NCI-H2107 treated with DMSO at 0.1 percent for 48 hours (cell line): ENCODE measurements around the gene IFNG.
"Not testable (repeated sequence)": the region's sequence is repeated elsewhere in the genome, so short reads cannot be mapped to it uniquely, and the experiment has no call there.

ENCODE experiments used
- DNase-seq: peaks from one replicate; lab custom pipeline; 2025; ENCODE audit not compliant: unreplicated experiment; lab: John Stamatoyannopoulos, UW

The IFNG gene

GRCh38 chr12:68159681-68160304 lies at the start of gene IFNG:
IFNG (minus strand) TSS chr12:68159740; CDS start chr12:68159615, 125 bp downstream.
- no peak for DNase-seq

GRCh38 chr12:68209048-68209728 lies 49.6 kb upstream of the IFNG start:
- peak; percentile 78 for DNase-seq

- DNase-seq: peak; percentile 99
Observed at GRCh38 chr12:68207276-68207675, 47.7 kb upstream of the IFNG start.

- peak; percentile 68 for DNase-seq
Observed at GRCh38 chr12:68206446-68206845, 46.9 kb upstream of the IFNG start.

GRCh38 chr12:68203460-68203875 lies 43.9 kb upstream of the IFNG start:
- no peak for DNase-seq

GRCh38 chr12:68200854-68201253 lies 41.3 kb upstream of the IFNG start:
- DNase-seq: no peak

GRCh38 chr12:68199127-68199526 lies 39.6 kb upstream of the IFNG start:
- peak; percentile 31 for DNase-seq

GRCh38 chr12:68198507-68199086 lies 39.1 kb upstream of the IFNG start:
- DNase-seq: no peak

- DNase-seq: no peak
Observed at GRCh38 chr12:68190301-68190700, 30.8 kb upstream of the IFNG start.

- peak; percentile 90 for DNase-seq
Observed at GRCh38 chr12:68189821-68190242, 30.3 kb upstream of the IFNG start.

GRCh38 chr12:68185598-68185997 lies 26.1 kb upstream of the IFNG start:
- no peak for DNase-seq

- peak; percentile 88 for DNase-seq
Observed at GRCh38 chr12:68180792-68181744, 21.5 kb upstream of the IFNG start.

GRCh38 chr12:68178774-68179439 lies 19.4 kb upstream of the IFNG start:
- no peak for DNase-seq

GRCh38 chr12:68178184-68178583 lies 18.6 kb upstream of the IFNG start:
- no peak for DNase-seq

- DNase-seq: no peak
Observed at GRCh38 chr12:68177562-68177961, 18.0 kb upstream of the IFNG start.

GRCh38 chr12:68176257-68176656 lies 16.7 kb upstream of the IFNG start:
- no peak for DNase-seq

- DNase-seq: no peak
Observed at GRCh38 chr12:68175557-68176061, 16.1 kb upstream of the IFNG start.

- DNase-seq: not testable (repeated sequence)
Observed at GRCh38 chr12:68174761-68175160, 15.2 kb upstream of the IFNG start.

- DNase-seq: no peak
Observed at GRCh38 chr12:68173792-68174191, 14.3 kb upstream of the IFNG start.

GRCh38 chr12:68170726-68171125 lies 11.2 kb upstream of the IFNG start:
- DNase-seq: no peak
